Stimulated activated CD8-positive, alpha-beta memory T cell treated with anti-CD3 and anti-CD28 coated beads, Interleukin-15, amount 100 ng/mL, for 4 hours (primary cell): ENCODE measurements around the gene TMCO4.

Experiments used
- DNase-seq, 2 donors: peaks; one replicate each; pipeline ENCODE4 v3.0.0-alpha.2; 2020; ENCODE audit warnings: low read depth in 2 of 2

Gene TMCO4

GRCh38 chr1:19749685-19750084 lies 50.0 kb downstream of the TMCO4 start:
- DNase-seq, result no peak

GRCh38 chr1:19747761-19748160 lies 52.0 kb downstream of the TMCO4 start:
- no peak for DNase-seq

GRCh38 chr1:19744886-19745285 lies 54.8 kb downstream of the TMCO4 start:
- no peak for DNase-seq

- no peak for DNase-seq
Measured at GRCh38 chr1:19744335-19744743, 55.4 kb downstream of the TMCO4 start.

GRCh38 chr1:19743793-19744192 lies 55.9 kb downstream of the TMCO4 start:
- no peak for DNase-seq

- no peak for DNase-seq
Measured at GRCh38 chr1:19743180-19743579, 56.5 kb downstream of the TMCO4 start.

- no peak for DNase-seq
Measured at GRCh38 chr1:19739628-19740027, 60.1 kb downstream of the TMCO4 start.

- no peak for DNase-seq
Measured at GRCh38 chr1:19738669-19739068, 61.0 kb downstream of the TMCO4 start.

- DNase-seq, result no peak
Measured at GRCh38 chr1:19738076-19738475, 61.6 kb downstream of the TMCO4 start.

GRCh38 chr1:19737104-19737825 lies 62.5 kb downstream of the TMCO4 start:
- DNase-seq, result no peak

GRCh38 chr1:19735440-19736127 lies 64.1 kb downstream of the TMCO4 start:
- no peak for DNase-seq

GRCh38 chr1:19734472-19734999 lies 65.2 kb downstream of the TMCO4 start:
- DNase-seq, result no peak

GRCh38 chr1:19734056-19734455 lies 65.7 kb downstream of the TMCO4 start:
- no peak for DNase-seq

GRCh38 chr1:19733615-19734014 lies 66.1 kb downstream of the TMCO4 start:
- no peak for DNase-seq

GRCh38 chr1:19731311-19731821 lies 68.3 kb downstream of the TMCO4 start:
- DNase-seq, result no peak

GRCh38 chr1:19730793-19731192 lies 68.9 kb downstream of the TMCO4 start:
- DNase-seq, result no peak

- no peak for DNase-seq
Measured at GRCh38 chr1:19730232-19730631, 69.5 kb downstream of the TMCO4 start.

- no peak for DNase-seq
Measured at GRCh38 chr1:19728413-19729145, 71.1 kb downstream of the TMCO4 start.

- DNase-seq, result no peak
Measured at GRCh38 chr1:19725606-19726005, 74.1 kb downstream of the TMCO4 start.

GRCh38 chr1:19723874-19724273 lies 75.8 kb downstream of the TMCO4 start:
- no peak for DNase-seq

GRCh38 chr1:19720973-19721372 lies 78.7 kb downstream of the TMCO4 start:
- no peak for DNase-seq

- no peak for DNase-seq
Measured at GRCh38 chr1:19720174-19720573, 79.5 kb downstream of the TMCO4 start.
